Activated naive CD8-positive, alpha-beta T cell treated with anti-CD3 and anti-CD28 coated beads, Interleukin-2, amount 10 ng/mL, durations not matched to agents 7 days and 5 days (primary cell): ENCODE results near the gene TOB2. TPM values are rescaled to one million over a fixed set of nuclear protein-coding genes. Genes with fewer than 3 reads are reported as not detected.
"Not testable (repeated sequence)": the region's sequence is repeated elsewhere in the genome, so short reads cannot be mapped to it uniquely, and the experiment has no call there.

Experiments
- ATAC-seq: fragments of 150-1000 bp; cut with Tn5 transposase; one replicate; pipeline ENCODE4 v1.10.0; 2021; ENCODE audit warnings: low read depth, moderate library complexity
- POLR2A ChIA-PET: fragments of 350-600 bp; sonication (Branson Sonifier 250); formaldehyde crosslinking; loops from one replicate; lab custom pipeline; 2021; ENCODE audit warnings: antibody characterized with exemption; lab: Charles Lee
- DNase-seq: peaks from one replicate; pipeline ENCODE4 v3.0.0; 2021
- H3K27ac Mint-ChIP-seq: one replicate; pipeline ENCODE4 v1.8.0; 2022; ENCODE audit warnings: mild to moderate bottlenecking, mixed read lengths
- H3K27me3 Mint-ChIP-seq: one replicate; pipeline ENCODE4 v1.8.0; 2022; ENCODE audit warnings: mild to moderate bottlenecking, moderate library complexity, mixed read lengths
- H3K36me3 Mint-ChIP-seq: one replicate; pipeline ENCODE4 v1.8.0; 2021; ENCODE audit warnings: mild to moderate bottlenecking, mixed read lengths
- H3K4me1 Mint-ChIP-seq: one replicate; pipeline ENCODE4 v1.8.0; 2021; ENCODE audit warnings: mixed read lengths
- H3K4me3 Mint-ChIP-seq: one replicate; pipeline ENCODE4 v1.8.0; 2022; ENCODE audit warnings: mild to moderate bottlenecking, moderate library complexity, mixed read lengths
- H3K9me3 Mint-ChIP-seq: one replicate; pipeline ENCODE4 v1.8.0; 2021; ENCODE audit warnings: mixed read lengths
- total RNA-seq, 2 experiments: library from RNA; stranded (reverse); gene quantifications; one replicate each; pipeline ENCODE4 v1.2.3, GENCODE V29; 2021

Gene TOB2
- total RNA-seq, 2 experiments from 2014 or later: 35.7 to 35.9 TPM

- H3K27ac Mint-ChIP-seq: peak overlapping the region; percentile 91
- peaks cover 13% of the 10 kb centered on the region for H3K4me1 Mint-ChIP-seq
- H3K4me3 Mint-ChIP-seq: peak overlapping the region; percentile 84
- peaks cover 3% of the 10 kb centered on the region for H3K36me3 Mint-ChIP-seq
- POLR2A ChIA-PET: interaction anchor here (0.6 to 5.8 kb wide), 12 partner anchors 9 to 593 kb away, joined by 3 to 142 read pairs (median 3); partner anchors contain the start of genes ACO2, PHF5A, XRCC6 and ZC3H7B
- H3K27me3 Mint-ChIP-seq: no peaks in the 10 kb centered on the region
- peak; percentile 65 for ATAC-seq
- H3K9me3 Mint-ChIP-seq: no peaks in the 10 kb centered on the region
- peak; percentile 81 for DNase-seq
These were observed 1.7 kb upstream of the TOB2 start for GRCh38 chr22:41448189-41448808.

GRCh38 chr22:41447435-41448188 is 1.0 kb upstream of the TOB2 start:
- Mint-ChIP-seq H3K27ac (peak overlapping the region; percentile 91), H3K9me3 (no peaks in the 10 kb centered on the region), H3K4me1 (peaks cover 17% of the 10 kb centered on the region), H3K27me3 (no peaks in the 10 kb centered on the region), H3K4me3 (peak overlapping the region; percentile 84), H3K36me3 (peaks cover 3% of the 10 kb centered on the region)
- ATAC-seq: peak; percentile 9
- POLR2A ChIA-PET: interaction anchor here (0.7 to 5.8 kb wide), 24 partner anchors 7 to 592 kb away, joined by 3 to 142 read pairs (median 6); partner anchors contain the start of genes ACO2, DESI1, EP300 and PHF5A
- peak; percentile 76 for DNase-seq

GRCh38 chr22:41446057-41446501 is 522 bp downstream of the TOB2 start:
- no peaks in the 10 kb centered on the region for H3K9me3 Mint-ChIP-seq

GRCh38 chr22:41445129-41446056 is 1.2 kb downstream of the TOB2 start:
- Mint-ChIP-seq H3K27ac (peak overlapping the region; percentile 96), H3K36me3 (peaks cover 3% of the 10 kb centered on the region), H3K4me1 (peaks cover 21% of the 10 kb centered on the region), H3K9me3 (no peaks in the 10 kb centered on the region), H3K4me3 (peak overlapping the region; percentile 84), H3K27me3 (no peaks in the 10 kb centered on the region)
- POLR2A ChIA-PET: interaction anchor here (0.9 to 5.8 kb wide), 14 partner anchors 9 to 717 kb away, joined by 3 to 142 read pairs (median 8); partner anchors contain the start of genes ACO2, PHF5A, PMM1 and RANGAP1
- DNase-seq (peak; percentile 48), ATAC-seq (no peak)

More at GRCh38 chr22:41446057-41446501, 522 bp downstream of the TOB2 start:
- Mint-ChIP-seq H3K27me3 (no peaks in the 10 kb centered on the region), H3K27ac (peak overlapping the region; percentile 96), H3K4me1 (peaks cover 21% of the 10 kb centered on the region), H3K36me3 (peaks cover 3% of the 10 kb centered on the region), H3K4me3 (peak overlapping the region; percentile 84)
- ATAC-seq (no peak), DNase-seq (no peak)
- POLR2A ChIA-PET: interaction anchor here (0.6 to 5.8 kb wide), 33 partner anchors 9 to 717 kb away, joined by 3 to 142 read pairs (median 4); partner anchors contain the start of genes ACO2, DESI1, EP300 and PHF5A

- DNase-seq (peak; percentile 80), ATAC-seq (peak; percentile 47)
- peak overlapping the region; percentile 96 for H3K27ac Mint-ChIP-seq
- peak overlapping the region; percentile 84 for H3K4me3 Mint-ChIP-seq
- H3K27me3 Mint-ChIP-seq: no peaks in the 10 kb centered on the region
- POLR2A ChIA-PET: interaction anchor here (0.9 to 5.8 kb wide), 9 partner anchors 8 to 588 kb away, joined by 3 to 142 read pairs (median 8); partner anchors contain the start of genes ACO2, PHF5A, PMM1 and RANGAP1
- H3K36me3 Mint-ChIP-seq: peaks cover 3% of the 10 kb centered on the region
- H3K9me3 Mint-ChIP-seq: no peaks in the 10 kb centered on the region
- peaks cover 21% of the 10 kb centered on the region for H3K4me1 Mint-ChIP-seq
These were observed 2.1 kb downstream of the TOB2 start for GRCh38 chr22:41444360-41445128.

- peaks cover 14% of the 10 kb centered on the region for H3K4me1 Mint-ChIP-seq
- peaks cover 3% of the 10 kb centered on the region for H3K36me3 Mint-ChIP-seq
- no peak for DNase-seq
- no peak overlapping the region for H3K27ac Mint-ChIP-seq
- ATAC-seq: no peak
- POLR2A ChIA-PET: interaction anchor here (0.6 to 1.1 kb wide), 2 partner anchors 12 to 26 kb away, joined by 3 to 4 read pairs; partner anchors contain the start of genes ACO2 and PHF5A
- no peaks in the 10 kb centered on the region for H3K9me3 Mint-ChIP-seq
- H3K27me3 Mint-ChIP-seq: no peaks in the 10 kb centered on the region
- no peak overlapping the region for H3K4me3 Mint-ChIP-seq
These were observed 4.3 kb downstream of the TOB2 start for GRCh38 chr22:41442240-41442792.

- not testable (repeated sequence) for H3K27ac Mint-ChIP-seq
These were observed 6.1 kb downstream of the TOB2 start for GRCh38 chr22:41440511-41440910.

GRCh38 chr22:41437198-41437597 is 9.4 kb downstream of the TOB2 start:
- no peak for ATAC-seq
- H3K4me3 Mint-ChIP-seq: no peak overlapping the region
- peaks cover 4% of the 10 kb centered on the region for H3K36me3 Mint-ChIP-seq

More at GRCh38 chr22:41440511-41440910, 6.1 kb downstream of the TOB2 start:
- DNase-seq, ATAC-seq, H3K27me3 Mint-ChIP-seq, POLR2A ChIA-PET, H3K9me3 Mint-ChIP-seq, H3K36me3 Mint-ChIP-seq, H3K4me3 Mint-ChIP-seq: not testable (repeated sequence)
- H3K4me1 Mint-ChIP-seq: peaks cover 14% of the 10 kb centered on the region

GRCh38 chr22:41436322-41437113 is 10.1 kb downstream of the TOB2 start:
- peaks cover 5% of the 10 kb centered on the region for H3K4me1 Mint-ChIP-seq
- H3K9me3 Mint-ChIP-seq: no peaks in the 10 kb centered on the region
- peaks cover 4% of the 10 kb centered on the region for H3K36me3 Mint-ChIP-seq
- H3K27ac Mint-ChIP-seq: no peak overlapping the region
- no peaks in the 10 kb centered on the region for H3K27me3 Mint-ChIP-seq
- no peak overlapping the region for H3K4me3 Mint-ChIP-seq
- no peak for ATAC-seq
- POLR2A ChIA-PET: interaction anchor here (3.3 kb wide), 1 partner anchor 10 kb away, joined by 18 read pairs; the partner anchor contains the start of gene TOB2
- no peak for DNase-seq

More at GRCh38 chr22:41437198-41437597, 9.4 kb downstream of the TOB2 start:
- POLR2A ChIA-PET: interaction anchor here (3.3 kb wide), 1 partner anchor 9 kb away, joined by 18 read pairs; the partner anchor contains the start of gene TOB2
- H3K27me3 Mint-ChIP-seq: no peaks in the 10 kb centered on the region
- no peaks in the 10 kb centered on the region for H3K9me3 Mint-ChIP-seq
- no peak for DNase-seq
- no peak overlapping the region for H3K27ac Mint-ChIP-seq
- H3K4me1 Mint-ChIP-seq: peaks cover 3% of the 10 kb centered on the region

GRCh38 chr22:41435560-41435959 is 11.0 kb downstream of the TOB2 start:
- ATAC-seq: no peak
- Mint-ChIP-seq H3K27ac (peak overlapping the region; percentile 45), H3K9me3 (no peaks in the 10 kb centered on the region), H3K36me3 (peaks cover 7% of the 10 kb centered on the region), H3K27me3 (no peaks in the 10 kb centered on the region), H3K4me1 (peaks cover 4% of the 10 kb centered on the region), H3K4me3 (no peak overlapping the region)
- POLR2A ChIA-PET: interaction anchor here (1.1 to 3.3 kb wide), 2 partner anchors 10 to 11 kb away, joined by 4 to 18 read pairs; partner anchors contain the start of gene TOB2
- DNase-seq: no peak
